CD4-positive, CD25-positive, alpha-beta regulatory T cell (primary cell): ENCODE data around the gene TNNC1. TPM values are rescaled to one million over a fixed set of nuclear protein-coding genes. Genes with fewer than 3 reads are reported as not detected.

Experiments used
- ATAC-seq, 2 donors: fragments of 150-1000 bp; cut with Tn5 transposase; one replicate each; pipeline ENCODE4 v1.10.0; 2021; ENCODE audit warnings: low read depth in 2 of 2, moderate number of reproducible peaks in 2 of 2, moderate library complexity in 1 of 2
- DNase-seq, 3 donors: peaks; one replicate each; pipeline versions ENCODE4 v3.0.0 to v3.0.0-alpha.2; 2012 to 2022; ENCODE audit warnings: mixed read lengths in 1 of 3
- H3K27ac ChIP-seq: one replicate; pipeline ENCODE4 v1.7.0; 2013; ENCODE audit warnings: mild to moderate bottlenecking, low read length; ENCODE audit not compliant: insufficient read depth, poor library complexity, severe bottlenecking
- H3K27me3 ChIP-seq: one replicate; pipeline ENCODE4 v1.7.0; 2013; ENCODE audit warnings: low read length; ENCODE audit not compliant: control insufficient read depth, insufficient read depth
- H3K36me3 ChIP-seq: one replicate; pipeline ENCODE4 v1.7.0; 2013; ENCODE audit warnings: mild to moderate bottlenecking, low read length, moderate library complexity; ENCODE audit not compliant: control insufficient read depth, insufficient read depth
- H3K4me1 ChIP-seq: 2 replicates; pipeline ENCODE4 v1.7.0; 2013; ENCODE audit warnings: mild to moderate bottlenecking, low read length; ENCODE audit not compliant: insufficient read depth, control insufficient read depth, poor library complexity, severe bottlenecking
- H3K4me3 ChIP-seq: one replicate; pipeline ENCODE4 v1.7.0; 2013; ENCODE audit warnings: low read depth, mild to moderate bottlenecking, low read length, moderate library complexity
- H3K9me3 ChIP-seq, 2 experiments: 1 replicate in 1 of 2; 2 replicates in 1 of 2; pipeline ENCODE4 v1.7.0; 2013; ENCODE audit warnings: low read length in 2 of 2, mild to moderate bottlenecking in 1 of 2, moderate library complexity in 1 of 2; ENCODE audit not compliant: control insufficient read depth in 2 of 2
- H3K27ac Mint-ChIP-seq, 3 donors: one replicate each; pipeline ENCODE4 v1.8.0; 2020 to 2022; ENCODE audit warnings: mild to moderate bottlenecking in 3 of 3, mixed read lengths in 3 of 3, moderate library complexity in 2 of 3
- H3K27me3 Mint-ChIP-seq: one replicate; pipeline ENCODE4 v1.8.0; 2022; ENCODE audit warnings: mild to moderate bottlenecking, mixed read lengths
- H3K36me3 Mint-ChIP-seq: one replicate; pipeline ENCODE4 v1.8.0; 2020; ENCODE audit warnings: mixed read lengths
- H3K4me1 Mint-ChIP-seq, 4 donors: one replicate each; pipeline ENCODE4 v1.8.0; 2020 to 2022; ENCODE audit warnings: mixed read lengths in 4 of 4, mild to moderate bottlenecking in 1 of 4
- H3K4me3 Mint-ChIP-seq, 4 donors: one replicate each; pipeline ENCODE4 v1.8.0; 2020 to 2022; ENCODE audit warnings: mild to moderate bottlenecking in 4 of 4, mixed read lengths in 4 of 4, moderate library complexity in 3 of 4
- H3K9me3 Mint-ChIP-seq, 7 donors: one replicate each; pipeline ENCODE4 v1.8.0; 2020 to 2022; ENCODE audit warnings: mixed read lengths in 7 of 7, mild to moderate bottlenecking in 3 of 7, moderate library complexity in 2 of 7
- polyA plus RNA-seq, 4 donors: library from polyadenylated mRNA; unstranded; fragments of 300-500 nt; fragmentation: Illumina TruSeq; gene quantifications; one replicate each; pipeline ENCODE4 v1.2.3, GENCODE V29; 2021
- total RNA-seq: library from RNA; stranded (reverse); gene quantifications from one replicate; pipeline ENCODE4 v1.2.3, GENCODE V29; 2022

The TNNC1 gene
- total and polyA plus RNA-seq, 5 donors from 2014 or later: 0.38 to 3.9 (median 0.63) TPM

DNA sequence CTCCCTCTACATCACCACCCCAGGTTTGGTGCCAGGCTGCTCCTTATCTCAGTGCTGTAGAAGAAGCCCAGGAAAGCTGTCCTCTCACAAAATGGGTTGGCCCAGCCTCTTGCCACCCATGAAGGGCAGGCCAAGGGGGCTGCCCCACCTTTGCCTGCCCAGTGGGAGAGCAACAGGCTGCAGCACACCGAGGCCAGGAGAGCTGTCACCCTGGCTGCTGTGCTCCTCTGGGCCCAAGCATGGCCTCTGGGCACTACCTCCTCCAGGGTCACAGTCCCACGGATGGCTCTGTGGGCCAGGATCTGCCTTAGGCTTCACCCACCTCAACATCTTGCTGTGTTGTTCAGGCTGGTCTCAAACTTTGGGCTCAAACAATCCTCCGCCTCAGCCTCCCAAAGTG is 34.9 kb upstream of the TNNC1 start:
- ATAC-seq (no peak), DNase-seq (no peak)
- H3K36me3 Mint-ChIP-seq: peaks cover 31% of the 10 kb centered on the region
- no peaks in the 10 kb centered on the region for H3K4me1 Mint-ChIP-seq
- H3K27ac ChIP-seq: no peak overlapping the region
- H3K4me3 ChIP-seq: no peak overlapping the region
- H3K27me3 Mint-ChIP-seq: no peaks in the 10 kb centered on the region
- no peak overlapping the region for H3K27ac Mint-ChIP-seq
- H3K27me3 ChIP-seq: no peaks in the 10 kb centered on the region
- no peaks in the 10 kb centered on the region for H3K9me3 Mint-ChIP-seq
- H3K4me1 ChIP-seq: no peaks in the 10 kb centered on the region
- no peaks in the 10 kb centered on the region for H3K9me3 ChIP-seq
- no peak overlapping the region for H3K4me3 Mint-ChIP-seq
- H3K36me3 ChIP-seq: peaks cover 56% of the 10 kb centered on the region

GRCh38 chr3:52487788-52488691 is 34.2 kb upstream of the TNNC1 start:
- H3K27me3 ChIP-seq: no peaks in the 10 kb centered on the region
- H3K4me1 Mint-ChIP-seq: no peaks in the 10 kb centered on the region
- no peak overlapping the region for H3K4me3 ChIP-seq
- H3K27me3 Mint-ChIP-seq: no peaks in the 10 kb centered on the region
- no peak overlapping the region for H3K4me3 Mint-ChIP-seq
- peak overlapping the region in 1 of 3 donors; percentile 49 for H3K27ac Mint-ChIP-seq
- peaks cover 56% of the 10 kb centered on the region for H3K36me3 ChIP-seq
- no peaks in the 10 kb centered on the region for H3K9me3 Mint-ChIP-seq
- H3K4me1 ChIP-seq: no peaks in the 10 kb centered on the region
- H3K36me3 Mint-ChIP-seq: peaks cover 32% of the 10 kb centered on the region
- no peaks in the 10 kb centered on the region for H3K9me3 ChIP-seq
- ATAC-seq (no peak), DNase-seq (no peak)
- no peak overlapping the region for H3K27ac ChIP-seq

DNA sequence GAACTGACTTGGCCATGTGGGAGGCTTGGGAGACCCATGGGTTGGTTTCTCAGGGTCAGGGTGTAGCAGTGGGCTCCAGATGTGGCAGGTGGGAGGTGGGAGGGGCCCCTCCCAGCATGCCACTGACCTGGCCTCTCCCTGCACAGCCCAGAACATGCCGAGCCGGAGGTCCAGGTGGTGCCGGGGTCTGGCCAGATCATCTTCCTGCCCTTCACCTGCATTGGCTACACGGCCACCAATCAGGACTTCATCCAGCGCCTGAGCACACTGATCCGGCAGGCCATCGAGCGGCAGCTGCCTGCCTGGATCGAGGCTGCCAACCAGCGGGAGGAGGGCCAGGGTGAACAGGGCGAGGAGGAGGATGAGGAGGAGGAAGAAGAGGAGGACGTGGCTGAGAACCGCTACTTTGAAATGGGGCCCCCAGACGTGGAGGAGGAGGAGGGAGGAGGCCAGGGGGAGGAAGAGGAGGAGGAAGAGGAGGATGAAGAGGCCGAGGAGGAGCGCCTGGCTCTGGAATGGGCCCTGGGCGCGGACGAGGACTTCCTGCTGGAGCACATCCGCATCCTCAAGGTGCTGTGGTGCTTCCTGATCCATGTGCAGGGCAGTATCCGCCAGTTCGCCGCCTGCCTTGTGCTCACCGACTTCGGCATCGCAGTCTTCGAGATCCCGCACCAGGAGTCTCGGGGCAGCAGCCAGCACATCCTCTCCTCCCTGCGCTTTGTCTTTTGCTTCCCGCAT is 33.4 kb upstream of the TNNC1 start:
- H3K27me3 Mint-ChIP-seq: no peaks in the 10 kb centered on the region
- no peaks in the 10 kb centered on the region for H3K27me3 ChIP-seq
- H3K27ac ChIP-seq: no peak overlapping the region
- DNase-seq: no peak
- no peak overlapping the region for H3K4me3 ChIP-seq
- no peak overlapping the region for H3K4me3 Mint-ChIP-seq
- H3K4me1 ChIP-seq: no peaks in the 10 kb centered on the region
- no peaks in the 10 kb centered on the region for H3K9me3 Mint-ChIP-seq
- no peak for ATAC-seq
- no peaks in the 10 kb centered on the region for H3K9me3 ChIP-seq
- H3K27ac Mint-ChIP-seq: peak overlapping the region in 1 of 3 donors; percentile 49
- peaks cover 50% of the 10 kb centered on the region for H3K36me3 ChIP-seq
- no peaks in the 10 kb centered on the region for H3K4me1 Mint-ChIP-seq
- peaks cover 25% of the 10 kb centered on the region for H3K36me3 Mint-ChIP-seq

GRCh38 chr3:52484680-52485461 is 31.0 kb upstream of the TNNC1 start:
- Mint-ChIP-seq H3K9me3 (no peaks in the 10 kb centered on the region), H3K4me3 (peak overlapping the region in 1 of 4 donors; percentile 11), H3K27ac (peak overlapping the region in 1 of 3 donors; percentile 65), H3K36me3 (peaks cover 17% of the 10 kb centered on the region), H3K27me3 (no peaks in the 10 kb centered on the region), H3K4me1 (no peaks in the 10 kb centered on the region)
- no peak overlapping the region for H3K4me3 ChIP-seq
- H3K9me3 ChIP-seq: no peaks in the 10 kb centered on the region
- DNase-seq (no peak), ATAC-seq (no peak)
- H3K27ac ChIP-seq: no peak overlapping the region
- no peaks in the 10 kb centered on the region for H3K4me1 ChIP-seq
- peaks cover 52% of the 10 kb centered on the region for H3K36me3 ChIP-seq
- no peaks in the 10 kb centered on the region for H3K27me3 ChIP-seq

- Mint-ChIP-seq H3K4me1 (no peaks in the 10 kb centered on the region), H3K27me3 (no peaks in the 10 kb centered on the region), H3K27ac (peak overlapping the region in 1 of 3 donors; percentile 37), H3K36me3 (peaks cover 16% of the 10 kb centered on the region), H3K9me3 (no peaks in the 10 kb centered on the region), H3K4me3 (no peak overlapping the region)
- Histone ChIP-seq H3K4me1 (no peaks in the 10 kb centered on the region), H3K27me3 (no peaks in the 10 kb centered on the region), H3K27ac (no peak overlapping the region), H3K36me3 (peaks cover 53% of the 10 kb centered on the region), H3K9me3 (no peaks in the 10 kb centered on the region), H3K4me3 (no peak overlapping the region)
- DNase-seq (no peak), ATAC-seq (no peak)
Measured at GRCh38 chr3:52483577-52484381, 29.9 kb upstream of the TNNC1 start.

DNA sequence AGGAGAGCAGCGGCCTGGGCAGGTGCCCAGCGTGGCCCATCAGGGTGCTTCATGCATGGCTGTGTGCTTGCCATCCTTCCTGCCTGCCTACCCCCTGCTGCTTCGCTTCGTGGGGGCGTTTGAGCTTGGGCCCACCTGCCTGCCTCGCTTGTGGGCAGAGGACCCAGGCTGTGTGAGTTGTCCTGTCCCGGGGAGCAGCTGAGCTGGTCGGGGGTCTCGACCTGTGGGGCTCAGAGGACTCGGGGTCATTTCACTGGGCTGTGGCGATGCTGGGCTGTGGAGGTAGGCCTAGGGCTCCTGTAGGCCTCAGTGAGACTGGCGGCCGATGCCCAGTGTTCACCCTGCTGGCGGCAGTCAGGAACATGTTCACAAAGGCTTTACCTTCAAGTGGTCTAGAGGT is 29.2 kb upstream of the TNNC1 start:
- Histone ChIP-seq H3K4me3 (no peak overlapping the region), H3K9me3 (no peaks in the 10 kb centered on the region), H3K36me3 (peaks cover 58% of the 10 kb centered on the region), H3K27me3 (no peaks in the 10 kb centered on the region), H3K27ac (no peak overlapping the region), H3K4me1 (no peaks in the 10 kb centered on the region)
- DNase-seq (no peak), ATAC-seq (no peak)
- peak overlapping the region in 1 of 3 donors; percentile 29 for H3K27ac Mint-ChIP-seq
- no peaks in the 10 kb centered on the region for H3K27me3 Mint-ChIP-seq
- H3K36me3 Mint-ChIP-seq: peaks cover 20% of the 10 kb centered on the region
- no peak overlapping the region for H3K4me3 Mint-ChIP-seq
- H3K4me1 Mint-ChIP-seq: no peaks in the 10 kb centered on the region
- no peaks in the 10 kb centered on the region for H3K9me3 Mint-ChIP-seq
